PC-9 (cell line): ENCODE measurements around the gene CEBPA.

Source experiments
- EZH2 ChIP-seq: fragments of 200-600 bp; sonication (generic); IDR thresholded peaks from 2 replicates; pipeline ENCODE4 v1.8.0; 2017; ENCODE audit warnings: antibody characterized with exemption, low read depth
- TF ChIP-seq, protein P1 (sequence below): fragments of 200-600 bp; sonication (generic); conservative IDR thresholded peaks from 2 replicates; pipeline ENCODE4 v1.6.1; 2017; ENCODE audit warnings: mixed run types, antibody characterized with exemption, mild to moderate bottlenecking, moderate library complexity

DNA sequence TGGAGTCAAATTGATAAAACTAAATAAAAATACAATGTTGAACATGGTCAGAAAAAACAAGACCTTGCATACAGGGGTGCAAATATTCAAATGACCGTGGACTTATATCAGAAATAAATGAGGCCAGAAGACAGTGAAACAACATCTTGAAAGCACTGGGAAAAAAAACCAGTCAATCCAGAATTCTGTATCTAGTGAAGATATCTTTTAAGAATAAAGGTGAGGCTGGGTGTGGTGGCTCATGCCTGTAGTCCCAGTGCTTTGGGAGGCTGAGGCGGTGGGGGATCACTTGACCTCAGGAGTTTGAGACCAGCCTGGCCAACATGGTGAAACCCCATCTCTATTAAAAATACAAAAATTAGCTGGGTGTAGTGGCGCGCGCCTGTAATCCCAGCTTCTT is 15.2 kb upstream of the CEBPA start:
- TF ChIP-seq, protein P1, sequence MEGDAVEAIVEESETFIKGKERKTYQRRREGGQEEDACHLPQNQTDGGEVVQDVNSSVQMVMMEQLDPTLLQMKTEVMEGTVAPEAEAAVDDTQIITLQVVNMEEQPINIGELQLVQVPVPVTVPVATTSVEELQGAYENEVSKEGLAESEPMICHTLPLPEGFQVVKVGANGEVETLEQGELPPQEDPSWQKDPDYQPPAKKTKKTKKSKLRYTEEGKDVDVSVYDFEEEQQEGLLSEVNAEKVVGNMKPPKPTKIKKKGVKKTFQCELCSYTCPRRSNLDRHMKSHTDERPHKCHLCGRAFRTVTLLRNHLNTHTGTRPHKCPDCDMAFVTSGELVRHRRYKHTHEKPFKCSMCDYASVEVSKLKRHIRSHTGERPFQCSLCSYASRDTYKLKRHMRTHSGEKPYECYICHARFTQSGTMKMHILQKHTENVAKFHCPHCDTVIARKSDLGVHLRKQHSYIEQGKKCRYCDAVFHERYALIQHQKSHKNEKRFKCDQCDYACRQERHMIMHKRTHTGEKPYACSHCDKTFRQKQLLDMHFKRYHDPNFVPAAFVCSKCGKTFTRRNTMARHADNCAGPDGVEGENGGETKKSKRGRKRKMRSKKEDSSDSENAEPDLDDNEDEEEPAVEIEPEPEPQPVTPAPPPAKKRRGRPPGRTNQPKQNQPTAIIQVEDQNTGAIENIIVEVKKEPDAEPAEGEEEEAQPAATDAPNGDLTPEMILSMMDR = no peak
- no peak for TF ChIP-seq EZH2
